A549 (cell line): Measurements from ENCODE around the gene NDUFS8. TPM values are rescaled to one million over a fixed set of nuclear protein-coding genes. Genes with fewer than 3 reads are reported as not detected.

Experiments
- ATAC-seq, 2 experiments: fragments of 200-7000 bp in 1 of 2; fragments of >200 bp in 1 of 2; cut with Nextera tagmentation in 1 of 2; cut with Tn5 transposase in 1 of 2; 3 replicates each; pipeline versions ENCODE4 v1.8.0 to v1.9.1; 2018 to 2020; ENCODE audit warnings: mild to moderate bottlenecking in 1 of 2, moderate library complexity in 1 of 2
- CTCF ChIA-PET: fragments of 300-600 bp; sonication (Branson Sonifier 250); formaldehyde crosslinking; extraction: SDS; loops from one replicate; lab custom pipeline; 2021; ENCODE audit warnings: antibody characterized with exemption, inconsistent platforms; lab: Yijun Ruan, JAX
- POLR2A ChIA-PET: fragments of 350-600 bp; formaldehyde crosslinking; extraction: SDS; loops from one replicate; lab custom pipeline; 2021; ENCODE audit warnings: antibody characterized with exemption, inconsistent platforms; lab: Yijun Ruan, JAX
- DNase-seq, 2 experiments: peaks; one replicate each; pipeline versions ENCODE4 v3.0.0 to v3.0.0-alpha.2; 2011 to 2016; ENCODE audit warnings: low read depth in 1 of 2, low spot score in 1 of 2
- FAIRE-seq: peaks from 2 replicates; lab custom pipeline; 2011; peaks lifted over from hg19 to GRCh38; lab: Jason Lieb, UNC
- H3K27ac ChIP-seq, 2 experiments: fragments of >200 bp; sonication (Bioruptor Twin); formaldehyde crosslinking; 3 replicates each; pipeline ENCODE4 v1.5.1; 2016 to 2017
- H3K4me1 ChIP-seq: fragments of >200 bp; sonication (Bioruptor Twin); formaldehyde crosslinking; 3 replicates; pipeline ENCODE4 v1.6.1; 2016
- H3K4me2 ChIP-seq: fragments of >200 bp; sonication (Bioruptor Twin); formaldehyde crosslinking; 3 replicates; pipeline ENCODE4 v1.6.1; 2016
- H3K4me3 ChIP-seq: fragments of >200 bp; sonication (Bioruptor Twin); formaldehyde crosslinking; 3 replicates; pipeline ENCODE4 v1.5.1; 2016
- H3K9me3 ChIP-seq: fragments of >200 bp; sonication (Bioruptor Twin); formaldehyde crosslinking; 3 replicates; pipeline ENCODE4 v1.6.1; 2016
- CBX2 ChIP-seq: fragments of 200-600 bp; sonication (generic); IDR thresholded peaks from 2 replicates; pipeline ENCODE4 v1.6.1; 2016; ENCODE audit warnings: low read depth, mild to moderate bottlenecking, borderline replicate concordance
- CBX8 ChIP-seq: fragments of 200-600 bp; sonication (generic); IDR thresholded peaks from 2 replicates; pipeline ENCODE4 v1.6.1; 2016
- CEBPB ChIP-seq, 2 experiments: fragments of >200 bp in 1 of 2; sonication (Bioruptor Twin) in 1 of 2; formaldehyde crosslinking in 1 of 2; IDR thresholded peaks; 2 replicates each; pipeline ENCODE4 v1.6.1; 2012 to 2016
- CHD2 ChIP-seq: fragments of 150-350 bp; IDR thresholded peaks from 2 replicates; pipeline ENCODE4 v1.6.1; 2014; ENCODE audit warnings: low read length; ENCODE audit not compliant: partially characterized antibody
- CHD4 ChIP-seq: fragments of 200-600 bp; sonication (generic); IDR thresholded peaks from 2 replicates; pipeline ENCODE4 v1.6.1; 2016; ENCODE audit warnings: antibody characterized with exemption, mild to moderate bottlenecking, borderline replicate concordance
- CTCF ChIP-seq: fragments of >200 bp; sonication (Bioruptor Twin); formaldehyde crosslinking; IDR thresholded peaks from 3 replicates; pipeline ENCODE4 v1.5.1; 2016
- FOSB ChIP-seq: fragments of 250-450 bp; sonication (Bioruptor Pico); IDR thresholded peaks from 2 replicates; pipeline ENCODE4 v1.5.0; 2020; ENCODE audit warnings: mild to moderate bottlenecking, moderate library complexity
- HOXB13 ChIP-seq: fragments of 250-450 bp; sonication (Bioruptor Pico); IDR thresholded peaks from 2 replicates; pipeline ENCODE4 v1.5.0; 2020; ENCODE audit warnings: low read depth, mild to moderate bottlenecking, moderate library complexity
- KDM5A ChIP-seq: fragments of 200-600 bp; sonication (generic); IDR thresholded peaks from 2 replicates; pipeline ENCODE4 v1.6.1; 2016; ENCODE audit warnings: antibody characterized with exemption, mild to moderate bottlenecking
- MAZ ChIP-seq: fragments of 150-350 bp; IDR thresholded peaks from 2 replicates; pipeline ENCODE4 v1.6.1; 2014; ENCODE audit warnings: antibody characterized with exemption, low read depth, low read length, borderline replicate concordance
- NR3C1 ChIP-seq: fragments of >200 bp; sonication (Bioruptor Twin); formaldehyde crosslinking; IDR thresholded peaks from 3 replicates; pipeline ENCODE4 v1.6.1; 2017
- POLR2A ChIP-seq: IDR thresholded peaks from 2 replicates; pipeline ENCODE4 v1.6.1; 2012; ENCODE audit warnings: mild to moderate bottlenecking, low read length
- RAD21 ChIP-seq, 2 experiments: fragments of >200 bp in 1 of 2; sonication (Bioruptor Twin) in 1 of 2; formaldehyde crosslinking in 1 of 2; IDR thresholded peaks in 1 of 2; conservative IDR thresholded peaks in 1 of 2; 2 replicates in 1 of 2; 3 replicates in 1 of 2; pipeline ENCODE4 v1.6.1; 2012 to 2018; ENCODE audit warnings: inconsistent platforms in 1 of 2
- RCOR1 ChIP-seq: fragments of 150-350 bp; IDR thresholded peaks from 2 replicates; pipeline ENCODE4 v1.6.1; 2014; ENCODE audit warnings: antibody characterized with exemption, low read length, low read depth
- RFX5 ChIP-seq: fragments of 450-650 bp; IDR thresholded peaks from 2 replicates; pipeline ENCODE4 v1.7.1; 2014; ENCODE audit warnings: antibody characterized with exemption, mild to moderate bottlenecking, moderate library complexity
- SMC3 ChIP-seq: fragments of >200 bp; sonication (Bioruptor Twin); formaldehyde crosslinking; IDR thresholded peaks from 3 replicates; pipeline ENCODE4 v1.6.1; 2018; ENCODE audit warnings: inconsistent platforms
- ZC3H11A ChIP-seq: fragments of 450-650 bp; IDR thresholded peaks from 2 replicates; pipeline ENCODE4 v1.6.1; 2014; ENCODE audit warnings: antibody characterized with exemption, mild to moderate bottlenecking
- ZSCAN20 ChIP-seq: fragments of 250-450 bp; sonication (Bioruptor Pico); IDR thresholded peaks from 2 replicates; pipeline ENCODE4 v1.8.0; 2022; ENCODE audit warnings: mild to moderate bottlenecking, moderate library complexity
- WGBS: methylation state at CpG from one replicate; pipeline ENCODE4 v1.1.6; 2017; ENCODE audit errors: missing lambda C conversion rate; 5-methylcytosine and 5-hydroxymethylcytosine counted together
- polyA plus RNA-seq, 4 experiments: library from polyadenylated mRNA; depleted of rRNA in 3 of 4; stranded (reverse); fragments of >200 nt; fragmentation: RNase III in 1 of 4; extraction: RNeasy Plus Mini Kit Qiagen cat#74134 plus additional on column Dnase treatment in 1 of 4; gene quantifications; 2 replicates in 3 of 4; 3 replicates in 1 of 4; pipeline ENCODE4 v1.2.3, GENCODE V29; 2011 to 2017
- TF ChIP-seq, protein P1 (sequence below): fragments of 450-650 bp; IDR thresholded peaks from 2 replicates; pipeline ENCODE4 v1.6.1; 2014; ENCODE audit warnings: antibody characterized with exemption
- TF ChIP-seq, protein P2 (sequence below): fragments of 250-450 bp; sonication (Bioruptor Pico); IDR thresholded peaks from 2 replicates; pipeline ENCODE4 v1.5.0; 2021; ENCODE audit warnings: mild to moderate bottlenecking, moderate library complexity, borderline replicate concordance

NDUFS8 gene
- polyA plus RNA-seq, 2 of the 4 experiments (the other 2 are of a cell fraction), result 71.0 to 298 TPM

GRCh38 chr11:68044898-68045351 is 14.4 kb downstream of the NDUFS8 start:
- ChIA-PET POLR2A (no interaction called here), CTCF (no interaction called here)
- Histone ChIP-seq H3K4me2 (no peak overlapping the region), H3K4me1 (peaks cover 37% of the 10 kb centered on the region), H3K9me3 (no peaks in the 10 kb centered on the region), H3K27ac (no peak overlapping the region), H3K4me3 (no peak overlapping the region)
- DNase-seq (no peak), ATAC-seq (no peak), FAIRE-seq (no peak)
- 98% methylated on average over 16 of the region's 18 CpGs for WGBS
- TF ChIP-seq RFX5 (no peak), CBX8 (no peak), KDM5A (no peak), MAZ (no peak), NR3C1 (no peak), HOXB13 (CRISPR knock-in tag) (no peak), POLR2A (no peak), FOSB (CRISPR knock-in tag) (no peak), SMC3 (no peak), RAD21 (conservative IDR thresholded peaks at IDR 0.05 in 1 of 2, IDR thresholded peaks at IDR 0.05 in 1 of 2) (no peak)

- no peak for ATAC-seq
- no peaks in the 10 kb centered on the region for H3K9me3 ChIP-seq
- no peak for DNase-seq
- H3K4me1 ChIP-seq, result peaks cover 14% of the 10 kb centered on the region
- no peak overlapping the region for H3K4me2 ChIP-seq
- 94% methylated on average over 37 of the region's 37 CpGs for WGBS
- POLR2A ChIA-PET, result no interaction called here
- H3K4me3 ChIP-seq, result no peak overlapping the region
- CTCF ChIA-PET, result no interaction called here
- no peak for TF ChIP-seq SMC3
- TF ChIP-seq NR3C1, result no peak
- no peak for TF ChIP-seq CBX2
- FAIRE-seq, result no peak
- no peak overlapping the region for H3K27ac ChIP-seq
Measured at GRCh38 chr11:68047437-68048290, 17.2 kb downstream of the NDUFS8 start.

- no peak for FAIRE-seq
- WGBS, result 95% methylated on average over 26 of the region's 35 CpGs
- ChIA-PET CTCF (no interaction called here), POLR2A (no interaction called here)
- no peak overlapping the region for H3K4me2 ChIP-seq
- DNase-seq, result no peak
- no peak overlapping the region for H3K27ac ChIP-seq
- no peaks in the 10 kb centered on the region for H3K9me3 ChIP-seq
- no peak for ATAC-seq
- TF ChIP-seq CTCF (no peak), ZC3H11A (no peak), MAZ (no peak), CEBPB (IDR thresholded peaks at IDR 0.05) (no peak), RCOR1 (no peak), ZSCAN20 (CRISPR knock-in tag) (no peak), CHD4 (no peak), CHD2 (no peak), CBX8 (no peak), CBX2 (no peak)
- TF ChIP-seq, protein P1, sequence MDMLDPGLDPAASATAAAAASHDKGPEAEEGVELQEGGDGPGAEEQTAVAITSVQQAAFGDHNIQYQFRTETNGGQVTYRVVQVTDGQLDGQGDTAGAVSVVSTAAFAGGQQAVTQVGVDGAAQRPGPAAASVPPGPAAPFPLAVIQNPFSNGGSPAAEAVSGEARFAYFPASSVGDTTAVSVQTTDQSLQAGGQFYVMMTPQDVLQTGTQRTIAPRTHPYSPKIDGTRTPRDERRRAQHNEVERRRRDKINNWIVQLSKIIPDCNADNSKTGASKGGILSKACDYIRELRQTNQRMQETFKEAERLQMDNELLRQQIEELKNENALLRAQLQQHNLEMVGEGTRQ, result no peak
- TF ChIP-seq, protein P2, sequence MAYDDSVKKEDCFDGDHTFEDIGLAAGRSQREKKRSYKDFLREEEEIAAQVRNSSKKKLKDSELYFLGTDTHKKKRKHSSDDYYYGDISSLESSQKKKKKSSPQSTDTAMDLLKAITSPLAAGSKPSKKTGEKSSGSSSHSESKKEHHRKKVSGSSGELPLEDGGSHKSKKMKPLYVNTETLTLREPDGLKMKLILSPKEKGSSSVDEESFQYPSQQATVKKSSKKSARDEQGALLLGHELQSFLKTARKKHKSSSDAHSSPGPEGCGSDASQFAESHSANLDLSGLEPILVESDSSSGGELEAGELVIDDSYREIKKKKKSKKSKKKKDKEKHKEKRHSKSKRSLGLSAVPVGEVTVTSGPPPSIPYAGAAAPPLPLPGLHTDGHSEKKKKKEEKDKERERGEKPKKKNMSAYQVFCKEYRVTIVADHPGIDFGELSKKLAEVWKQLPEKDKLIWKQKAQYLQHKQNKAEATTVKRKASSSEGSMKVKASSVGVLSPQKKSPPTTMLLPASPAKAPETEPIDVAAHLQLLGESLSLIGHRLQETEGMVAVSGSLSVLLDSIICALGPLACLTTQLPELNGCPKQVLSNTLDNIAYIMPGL (CRISPR knock-in tag), result no peak
- no peak overlapping the region for H3K4me3 ChIP-seq
- H3K4me1 ChIP-seq, result peaks cover 3% of the 10 kb centered on the region; the same call in 1 of the 3 replicates
Measured at GRCh38 chr11:68048681-68049508, 18.4 kb downstream of the NDUFS8 start.
